GM12865 (cell line): Measurements from ENCODE around the gene MED15.

Experiments
- DNase-seq: peaks from one replicate; pipeline ENCODE4 v3.0.0; 2010; ENCODE audit warnings: low read depth
- H3K4me3 ChIP-seq: 2 replicates; pipeline ENCODE4 v1.5.1; 2011; ENCODE audit warnings: mild to moderate bottlenecking, low read depth, low read length, control low read depth
- TF ChIP-seq, protein P1 (sequence below): IDR thresholded peaks from 2 replicates; pipeline ENCODE4 v1.5.1; 2011; ENCODE audit warnings: low read length, control low read depth, low read depth, inconsistent platforms; ENCODE audit not compliant: insufficient read depth; ENCODE audit errors: missing control alignments

MED15 gene

DNA sequence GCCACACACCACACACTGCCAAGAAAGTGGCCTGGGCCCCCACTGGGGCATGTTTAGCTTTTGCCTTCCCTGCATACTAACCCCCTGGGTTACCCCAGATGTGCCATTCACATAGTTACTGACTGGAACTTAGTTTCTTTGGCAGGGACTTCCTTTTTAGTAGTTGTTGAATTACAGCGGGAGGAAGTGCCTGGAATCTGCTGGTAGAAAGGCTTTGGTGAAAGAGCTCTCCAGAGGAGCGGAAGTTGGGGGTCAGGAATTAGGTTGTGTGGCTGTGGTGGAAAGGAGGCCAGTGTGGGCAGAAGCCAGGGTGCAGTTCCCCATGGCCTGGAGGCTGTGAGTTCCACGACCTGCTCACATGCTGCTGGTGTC lies 69.0 kb downstream of the MED15 start:
- TF ChIP-seq, protein P1, sequence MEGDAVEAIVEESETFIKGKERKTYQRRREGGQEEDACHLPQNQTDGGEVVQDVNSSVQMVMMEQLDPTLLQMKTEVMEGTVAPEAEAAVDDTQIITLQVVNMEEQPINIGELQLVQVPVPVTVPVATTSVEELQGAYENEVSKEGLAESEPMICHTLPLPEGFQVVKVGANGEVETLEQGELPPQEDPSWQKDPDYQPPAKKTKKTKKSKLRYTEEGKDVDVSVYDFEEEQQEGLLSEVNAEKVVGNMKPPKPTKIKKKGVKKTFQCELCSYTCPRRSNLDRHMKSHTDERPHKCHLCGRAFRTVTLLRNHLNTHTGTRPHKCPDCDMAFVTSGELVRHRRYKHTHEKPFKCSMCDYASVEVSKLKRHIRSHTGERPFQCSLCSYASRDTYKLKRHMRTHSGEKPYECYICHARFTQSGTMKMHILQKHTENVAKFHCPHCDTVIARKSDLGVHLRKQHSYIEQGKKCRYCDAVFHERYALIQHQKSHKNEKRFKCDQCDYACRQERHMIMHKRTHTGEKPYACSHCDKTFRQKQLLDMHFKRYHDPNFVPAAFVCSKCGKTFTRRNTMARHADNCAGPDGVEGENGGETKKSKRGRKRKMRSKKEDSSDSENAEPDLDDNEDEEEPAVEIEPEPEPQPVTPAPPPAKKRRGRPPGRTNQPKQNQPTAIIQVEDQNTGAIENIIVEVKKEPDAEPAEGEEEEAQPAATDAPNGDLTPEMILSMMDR: no peak

DNA sequence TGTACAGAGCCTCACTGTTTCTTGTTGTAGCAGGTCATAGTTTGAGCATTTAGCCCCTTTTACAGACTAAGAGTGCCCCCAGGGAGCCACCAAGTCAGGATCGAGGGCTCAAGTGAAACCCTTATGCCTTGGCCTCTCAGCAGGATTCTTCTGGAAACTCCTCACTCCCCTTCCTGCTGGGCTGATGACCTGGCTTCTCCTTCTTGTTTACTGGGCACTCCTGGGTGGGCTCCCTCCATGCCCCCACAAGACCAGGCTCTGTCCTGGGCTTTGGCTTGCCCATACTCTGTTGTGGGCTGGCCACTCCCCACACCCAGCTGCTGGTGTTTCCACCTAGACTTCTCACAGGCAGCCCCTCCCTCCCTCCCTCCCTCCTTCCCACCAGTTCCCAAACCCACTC lies 69.6 kb downstream of the MED15 start:
- TF ChIP-seq, protein P1: no peak
- no peak overlapping the region for H3K4me3 ChIP-seq

More for the DNA sequence above, 69.0 kb downstream of the MED15 start:
- no peak for DNase-seq
- H3K4me3 ChIP-seq: no peak overlapping the region

DNA sequence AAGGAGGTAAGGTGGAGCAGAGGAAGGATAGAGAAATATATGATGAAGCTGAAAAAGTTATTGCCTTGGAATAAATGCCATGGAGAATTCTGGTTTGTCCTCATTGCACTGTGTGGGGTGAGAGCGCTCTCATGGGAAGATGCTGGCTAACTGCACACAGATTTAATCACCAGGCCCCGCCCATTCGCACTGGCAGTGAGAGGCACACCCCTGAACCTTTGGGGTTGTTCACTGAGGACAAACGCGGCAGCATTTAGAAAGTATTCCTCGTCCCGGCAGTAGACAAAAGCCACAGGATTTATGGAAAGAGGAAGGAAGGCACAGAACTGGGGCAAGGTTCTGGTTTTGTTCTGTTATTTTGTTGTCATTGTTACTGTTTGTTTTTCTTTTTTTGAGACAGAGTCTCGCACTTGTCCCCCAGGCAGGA lies 70.2 kb downstream of the MED15 start:
- TF ChIP-seq, protein P1: no peak
- no peak for DNase-seq
- H3K4me3 ChIP-seq: no peak overlapping the region

More for the DNA sequence above, 69.6 kb downstream of the MED15 start:
- DNase-seq: no peak

DNA sequence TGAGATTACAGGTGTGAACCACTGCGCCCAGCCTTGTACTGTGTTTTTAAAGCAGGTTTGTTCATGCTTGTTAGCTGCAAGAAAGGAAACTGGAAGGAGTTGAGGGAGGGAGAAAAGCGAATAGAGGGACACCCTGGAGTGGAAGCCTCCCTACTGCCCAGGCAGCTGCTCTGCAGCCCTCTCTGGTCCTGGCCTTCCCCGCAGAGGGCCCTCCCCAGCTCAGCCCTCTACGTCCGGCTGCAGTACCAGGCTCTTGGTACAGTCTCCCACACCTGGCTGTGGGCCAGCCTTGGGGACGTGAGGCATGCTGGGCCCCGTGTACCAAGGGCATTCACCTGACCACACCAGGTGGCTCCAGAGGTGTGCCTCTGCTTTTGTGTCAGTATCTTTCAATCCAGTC lies 70.8 kb downstream of the MED15 start:
- TF ChIP-seq, protein P1: no peak
- DNase-seq: no peak
- H3K4me3 ChIP-seq: no peak overlapping the region

DNA sequence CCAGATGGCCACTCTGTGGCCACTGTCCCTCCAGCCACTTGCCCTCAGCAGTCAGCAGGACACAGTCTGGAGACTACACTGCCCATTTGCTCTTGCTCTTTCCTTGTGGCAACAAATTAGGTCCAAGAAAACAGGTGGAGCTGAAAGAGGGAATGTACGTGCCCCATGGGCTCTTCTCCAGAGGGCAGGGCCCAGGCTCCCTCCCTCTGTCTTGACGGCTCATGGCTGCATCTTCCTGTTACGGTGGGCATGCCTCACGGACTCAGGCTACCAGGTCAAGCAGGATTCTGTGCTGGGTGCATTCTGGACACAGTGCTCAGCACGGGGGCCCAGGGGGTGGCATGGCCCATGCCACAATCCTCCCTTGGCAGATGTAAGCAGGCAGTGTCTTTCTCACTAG lies 71.3 kb downstream of the MED15 start:
- H3K4me3 ChIP-seq: no peak overlapping the region
- no peak for DNase-seq
- TF ChIP-seq, protein P1: no peak

DNA sequence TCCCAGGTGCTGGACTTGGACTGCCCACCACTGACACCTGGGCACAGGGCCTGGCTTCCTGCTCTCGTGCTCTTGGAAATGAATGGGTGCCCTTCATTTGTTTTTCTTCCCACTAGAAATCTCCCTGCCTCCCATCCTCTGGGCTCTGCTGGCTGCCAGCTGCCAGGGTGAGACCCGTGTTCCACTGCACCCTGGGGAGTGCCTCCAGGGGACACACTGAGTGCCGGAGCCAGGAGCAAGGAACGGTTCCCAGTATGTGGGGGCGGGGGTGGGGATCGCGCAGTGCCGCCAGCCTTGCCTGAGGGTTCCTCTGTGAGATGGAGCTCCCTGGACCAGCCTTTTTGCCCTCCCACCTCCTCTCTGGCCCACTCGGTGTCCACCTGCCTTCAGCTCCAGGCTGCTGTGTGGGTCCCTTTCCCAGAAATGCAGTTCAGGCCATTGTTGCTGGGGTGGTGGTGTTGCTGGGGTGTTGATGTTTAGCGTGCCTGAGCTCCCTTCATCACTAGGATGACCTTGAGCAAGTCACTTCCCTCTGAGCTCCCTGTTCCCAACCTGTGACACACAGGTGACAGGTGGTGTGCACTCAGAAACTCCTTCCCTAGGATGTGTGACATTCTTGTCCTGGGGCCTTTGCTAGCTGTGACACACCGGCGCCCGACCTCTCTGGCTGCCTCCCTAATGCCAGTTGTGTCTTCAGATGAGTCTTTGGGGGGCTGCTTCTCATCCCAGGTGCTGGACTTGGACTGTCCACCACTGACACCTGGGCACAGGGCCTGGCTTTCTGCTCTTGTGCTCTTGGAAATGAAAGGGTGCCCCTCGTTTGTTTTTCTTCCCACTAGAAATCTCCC lies 72.1 kb downstream of the MED15 start:
- no peak for DNase-seq
- H3K4me3 ChIP-seq: no peak overlapping the region

DNA sequence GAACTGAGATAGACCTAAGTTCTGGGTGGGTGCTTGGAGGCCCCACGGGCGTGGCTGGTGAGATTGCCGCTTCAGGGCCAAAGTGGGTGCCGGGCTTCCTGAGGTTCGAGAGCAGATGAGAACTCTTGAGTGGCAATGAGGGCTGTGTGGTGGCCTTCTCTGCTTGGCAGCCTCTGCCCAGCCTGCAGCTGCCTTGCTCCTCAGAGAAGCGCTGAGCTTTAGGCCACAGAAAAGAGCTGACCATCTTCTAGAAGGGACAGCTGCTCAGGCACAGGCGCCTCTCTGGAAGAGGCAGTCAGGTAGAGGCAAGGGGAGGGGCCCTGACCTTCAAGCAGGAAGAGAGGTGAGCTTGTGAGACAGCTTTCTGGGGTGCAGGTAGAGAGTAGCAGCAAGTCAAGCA lies 72.8 kb downstream of the MED15 start:
- H3K4me3 ChIP-seq: no peak overlapping the region
- DNase-seq: no peak
- TF ChIP-seq, protein P1: no peak

More for the DNA sequence above, 72.1 kb downstream of the MED15 start:
- TF ChIP-seq, protein P1: no peak
